ENCODE results near the gene ARHGEF2. TPM values are rescaled to one million over a fixed set of nuclear protein-coding genes. Genes with fewer than 3 reads are reported as not detected.

The ARHGEF2 gene
- total RNA-seq, 2 experiments from 2014 or later, result 78.8 to 133 TPM

DNA sequence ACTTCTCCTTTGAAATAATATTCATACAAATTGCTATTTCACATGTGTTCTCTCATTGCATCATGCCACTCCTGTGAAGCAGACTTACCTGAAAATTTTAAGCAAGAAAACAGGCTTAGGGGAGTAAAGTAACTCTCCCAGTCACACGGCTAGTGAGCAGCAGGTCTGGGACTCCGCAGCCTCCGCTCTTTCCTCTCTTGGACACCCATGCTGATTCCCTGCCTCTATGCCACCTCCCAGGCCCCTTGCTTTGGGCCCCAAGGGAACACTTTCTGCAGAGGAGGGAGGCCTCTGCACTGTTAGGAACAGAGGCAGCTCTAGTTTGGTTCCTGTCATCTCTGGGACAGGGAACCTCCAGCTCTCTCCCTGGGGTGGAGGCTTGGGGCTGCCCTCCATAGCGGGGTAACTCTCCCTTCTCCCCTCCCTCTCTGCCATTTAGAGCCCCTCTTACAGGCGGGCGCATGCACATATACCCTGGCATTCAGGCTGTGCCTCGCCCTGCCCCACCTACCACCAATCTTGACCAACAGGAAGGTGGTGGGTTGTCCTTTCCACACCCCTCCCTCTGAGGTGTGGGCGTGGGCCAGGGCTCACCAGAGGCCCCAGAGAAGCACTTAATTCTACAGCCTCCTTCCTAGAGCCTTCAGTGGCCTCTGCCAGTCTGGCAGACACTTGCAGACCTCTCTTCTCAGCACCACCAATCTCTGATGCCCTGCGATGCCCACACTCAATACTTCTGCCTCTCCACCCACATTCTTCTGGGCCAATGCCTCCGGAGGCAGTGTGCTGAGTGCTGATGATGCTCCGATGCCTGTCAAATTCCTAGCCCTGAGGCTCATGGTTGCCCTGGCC, 37.1 kb downstream of the ARHGEF2 start, which contains the start of gene RXFP4:
Gene RXFP4 (plus strand): TSS at position 646 of the 852 bp plus-strand sequence. CDS start 72 bp downstream, at position 718.
- no TSS peak for BruUV-seq (replicated peaks)
- no peaks in the 10 kb centered on the region for H3K9me2 ChIP-seq (ENCODE audit: insufficient read depth, low read length)
- H3K36me3 ChIP-seq (ENCODE audit: insufficient read depth, low read length), result no peaks in the 10 kb centered on the region; the same call in 1 of the 2 replicates
- intact Hi-C loops (cut with micrococcal nuclease; ENCODE audit: unreplicated experiment), result no loop called here
- peak within 1 kb of the TSS; percentile 11 for H3K4me3 ChIP-seq (ENCODE audit: low read depth, low read length, poor library complexity, severe bottlenecking)
- TF ChIP-seq CTCF (conservative IDR thresholded peaks at IDR 0.05; ENCODE audit: low read length) (no peak), EZH2phosphoT487 (IDR thresholded peaks at IDR 0.05; ENCODE audit: borderline replicate concordance, low read depth, low read length) (no peak)
- POLR2A ChIA-PET, result interaction anchor here (0.7 to 1.4 kb wide), 5 partner anchors 32 to 48 kb away, joined by 3 to 4 read pairs (median 4); no protein-coding TSS in a partner anchor
- no peaks in the 10 kb centered on the region for H4K20me1 ChIP-seq (ENCODE audit: insufficient read depth, low read length)
- peak within 1 kb of the TSS; percentile 75 for H3K27ac ChIP-seq (ENCODE audit: low read depth, low read length, poor library complexity, severe bottlenecking)
- H3K79me2 ChIP-seq (ENCODE audit: insufficient read depth, low read depth, low read length), result no peaks in the 10 kb centered on the region
- peak within 1 kb of the TSS; percentile 34; the same call in 1 of the 2 replicates for H2AFZ ChIP-seq (ENCODE audit: low read length)
- H3K4me1 ChIP-seq (ENCODE audit: insufficient read depth, low read length, poor library complexity, severe bottlenecking), result peaks cover 76% of the 10 kb centered on the region
- CTCF ChIA-PET (ENCODE audit: unreplicated experiment), result no interaction called here
- DNase-seq (ENCODE audit: low spot score), result peak; percentile 52
- no peaks in the 10 kb centered on the region for H3K9me3 ChIP-seq (ENCODE audit: low read length)
- H3K4me2 ChIP-seq (ENCODE audit: low read length), result peak within 1 kb of the TSS; percentile 60

DNA sequence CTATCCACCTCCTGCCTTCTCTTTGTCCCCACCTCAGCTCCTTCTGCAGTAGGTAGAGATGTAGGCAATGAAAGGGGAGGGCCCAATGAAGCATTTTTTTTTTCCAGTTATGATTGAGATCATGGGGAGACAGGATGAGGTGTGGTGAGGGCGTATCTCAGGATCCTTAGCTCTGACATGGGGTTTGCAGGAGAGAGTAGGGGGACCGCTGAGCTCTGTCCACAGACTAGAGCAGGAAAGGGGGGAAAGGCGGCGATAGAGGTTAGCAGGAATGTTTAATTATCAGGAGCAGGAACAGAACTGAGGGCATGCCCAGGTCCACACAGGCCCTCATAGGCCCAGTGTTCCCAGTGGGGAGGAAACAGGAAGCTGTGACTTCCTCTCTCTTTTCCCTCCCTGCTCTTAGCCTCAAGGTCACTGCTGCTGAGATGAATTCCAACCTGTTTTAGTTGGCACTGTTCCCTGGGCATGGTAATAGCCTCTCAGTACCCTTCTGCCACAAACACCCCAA, 37.8 kb downstream of the ARHGEF2 start:
- no TSS peak for BruUV-seq (replicated peaks)
- DNase-seq (ENCODE audit: low spot score), result no peak
- peak overlapping the region; percentile 11 for H3K4me3 ChIP-seq (ENCODE audit: low read depth, low read length, poor library complexity, severe bottlenecking)
- POLR2A ChIA-PET, result interaction anchor here (0.7 to 1.4 kb wide), 6 partner anchors 33 to 81 kb away, joined by 3 to 4 read pairs (median 4); partner anchors contain the start of gene SSR2
- peaks cover 69% of the 10 kb centered on the region for H3K4me1 ChIP-seq (ENCODE audit: insufficient read depth, low read length, poor library complexity, severe bottlenecking)
- H3K4me2 ChIP-seq (ENCODE audit: low read length), result peak overlapping the region; percentile 60
- H3K79me2 ChIP-seq (ENCODE audit: insufficient read depth, low read depth, low read length), result no peaks in the 10 kb centered on the region
- H4K20me1 ChIP-seq (ENCODE audit: insufficient read depth, low read length), result no peaks in the 10 kb centered on the region
- no peaks in the 10 kb centered on the region; the same call in 1 of the 2 replicates for H3K36me3 ChIP-seq (ENCODE audit: insufficient read depth, low read length)
- no peaks in the 10 kb centered on the region for H3K9me3 ChIP-seq (ENCODE audit: low read length)
- CTCF ChIA-PET (ENCODE audit: unreplicated experiment), result interaction anchor here (0.9 kb wide), 1 partner anchor 44 kb away, joined by 4 read pairs; no protein-coding TSS in a partner anchor
- no peaks in the 10 kb centered on the region for H3K9me2 ChIP-seq (ENCODE audit: insufficient read depth, low read length)
- intact Hi-C loops (cut with micrococcal nuclease; ENCODE audit: unreplicated experiment), result no loop called here
- TF ChIP-seq CTCF (conservative IDR thresholded peaks at IDR 0.05; ENCODE audit: low read length), result no peak
- TF ChIP-seq EZH2phosphoT487 (IDR thresholded peaks at IDR 0.05; ENCODE audit: borderline replicate concordance, low read depth, low read length), result no peak
- H3K27ac ChIP-seq (ENCODE audit: low read depth, low read length, poor library complexity, severe bottlenecking), result peak overlapping the region; percentile 75
- peak overlapping the region; percentile 34; the same call in 1 of the 2 replicates for H2AFZ ChIP-seq (ENCODE audit: low read length)
